Cardiac fibroblast (primary cell): Measurements from ENCODE around the gene FGGY.

Experiments
- DNase-seq, 2 donors: peaks; one replicate each; pipeline versions ENCODE4 v3.0.0 to v3.0.0-alpha.2; 2010; ENCODE audit warnings: low read depth in 2 of 2
- H3K4me3 ChIP-seq, 2 donors: replicated peaks in 1 of 2; 1 replicate in 1 of 2; 2 replicates in 1 of 2; pipeline ENCODE4 v1.5.1; 2011; ENCODE audit warnings: low read depth in 2 of 2, low read length in 2 of 2, mild to moderate bottlenecking in 2 of 2, moderate library complexity in 1 of 2
- TF ChIP-seq, protein P1 (sequence below): IDR thresholded peaks from one replicate; pipeline ENCODE4 v1.5.1; 2011; ENCODE audit warnings: low read depth, mild to moderate bottlenecking, low read length, inconsistent platforms

Gene FGGY

DNA sequence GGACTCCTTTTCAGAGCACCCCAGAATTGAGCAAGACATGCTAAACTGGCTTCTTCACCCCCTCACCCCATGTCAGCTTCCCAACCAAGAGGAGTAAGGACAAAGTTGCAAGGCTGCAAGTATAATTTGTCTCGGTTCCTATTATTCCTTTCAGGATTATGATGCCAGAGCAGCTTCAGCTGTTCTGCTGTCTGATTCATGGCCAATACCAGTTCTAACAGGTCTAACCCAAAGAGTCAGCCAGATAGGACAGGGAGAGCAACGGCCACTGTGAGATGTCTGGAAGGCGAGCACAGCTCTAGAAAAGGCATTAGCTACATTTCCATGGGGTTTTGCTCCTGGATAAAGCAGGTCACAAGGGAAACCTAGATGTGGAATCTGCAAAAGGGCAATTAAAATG, 464.5 kb downstream of the FGGY start:
- TF ChIP-seq, protein P1, sequence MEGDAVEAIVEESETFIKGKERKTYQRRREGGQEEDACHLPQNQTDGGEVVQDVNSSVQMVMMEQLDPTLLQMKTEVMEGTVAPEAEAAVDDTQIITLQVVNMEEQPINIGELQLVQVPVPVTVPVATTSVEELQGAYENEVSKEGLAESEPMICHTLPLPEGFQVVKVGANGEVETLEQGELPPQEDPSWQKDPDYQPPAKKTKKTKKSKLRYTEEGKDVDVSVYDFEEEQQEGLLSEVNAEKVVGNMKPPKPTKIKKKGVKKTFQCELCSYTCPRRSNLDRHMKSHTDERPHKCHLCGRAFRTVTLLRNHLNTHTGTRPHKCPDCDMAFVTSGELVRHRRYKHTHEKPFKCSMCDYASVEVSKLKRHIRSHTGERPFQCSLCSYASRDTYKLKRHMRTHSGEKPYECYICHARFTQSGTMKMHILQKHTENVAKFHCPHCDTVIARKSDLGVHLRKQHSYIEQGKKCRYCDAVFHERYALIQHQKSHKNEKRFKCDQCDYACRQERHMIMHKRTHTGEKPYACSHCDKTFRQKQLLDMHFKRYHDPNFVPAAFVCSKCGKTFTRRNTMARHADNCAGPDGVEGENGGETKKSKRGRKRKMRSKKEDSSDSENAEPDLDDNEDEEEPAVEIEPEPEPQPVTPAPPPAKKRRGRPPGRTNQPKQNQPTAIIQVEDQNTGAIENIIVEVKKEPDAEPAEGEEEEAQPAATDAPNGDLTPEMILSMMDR, result no peak
- DNase-seq, result no peak
- no peak overlapping the region for H3K4me3 ChIP-seq

DNA sequence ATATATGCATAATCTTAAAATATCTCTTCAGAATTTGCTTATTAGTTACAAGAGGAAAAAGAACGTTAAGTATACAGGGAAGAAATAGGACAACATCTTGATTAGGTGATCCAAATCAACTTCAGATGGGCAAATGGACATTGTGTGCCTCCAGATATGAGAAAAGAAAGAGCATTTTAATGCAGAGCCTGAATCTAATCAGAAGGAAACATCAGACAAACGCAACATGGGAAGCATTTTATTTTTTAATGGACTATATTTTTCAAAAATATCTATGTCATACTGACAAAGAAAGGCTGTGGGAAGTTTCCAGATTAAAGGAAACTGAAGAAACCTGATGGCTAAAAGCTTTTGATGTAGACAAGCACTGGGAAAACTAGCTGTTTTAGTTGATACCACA, 466.5 kb downstream of the FGGY start:
- no peak for DNase-seq
- TF ChIP-seq, protein P1, result no peak
- H3K4me3 ChIP-seq, result no peak overlapping the region

DNA sequence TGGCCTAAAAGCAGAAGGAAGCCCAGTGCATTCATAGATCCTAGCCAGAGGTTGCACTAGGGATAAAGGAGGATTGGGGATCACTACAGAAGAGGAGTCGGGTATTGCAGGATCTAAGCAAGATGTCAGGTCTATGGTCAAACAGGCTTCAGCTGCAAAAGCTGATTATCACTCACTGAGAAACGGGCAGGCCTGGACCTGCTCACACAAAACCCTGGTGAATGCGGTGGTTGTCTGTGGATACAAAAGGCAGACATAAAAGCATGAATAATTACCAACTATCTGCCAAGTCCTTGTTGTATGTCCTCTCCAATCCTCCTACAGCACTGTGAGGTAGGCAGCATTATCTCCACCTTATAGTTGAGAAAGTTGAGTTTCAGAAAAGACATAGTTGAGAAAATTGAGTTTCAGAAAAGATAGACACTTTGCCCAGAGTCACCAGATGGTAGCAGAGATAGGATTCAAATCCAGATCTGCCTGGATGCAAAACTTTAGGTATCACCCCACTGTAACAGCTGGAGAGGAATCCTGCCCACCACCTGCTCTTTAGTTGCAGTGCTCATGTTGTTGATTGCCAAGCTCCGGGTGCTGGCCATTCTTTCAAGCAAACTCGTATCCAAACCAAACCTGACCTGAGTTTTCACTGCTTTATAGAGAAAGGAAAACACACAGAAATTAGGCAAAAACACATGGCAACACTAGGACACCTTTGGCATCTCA, 468.3 kb downstream of the FGGY start:
- DNase-seq, result no peak
- no peak overlapping the region for H3K4me3 ChIP-seq
- TF ChIP-seq, protein P1, result no peak

DNA sequence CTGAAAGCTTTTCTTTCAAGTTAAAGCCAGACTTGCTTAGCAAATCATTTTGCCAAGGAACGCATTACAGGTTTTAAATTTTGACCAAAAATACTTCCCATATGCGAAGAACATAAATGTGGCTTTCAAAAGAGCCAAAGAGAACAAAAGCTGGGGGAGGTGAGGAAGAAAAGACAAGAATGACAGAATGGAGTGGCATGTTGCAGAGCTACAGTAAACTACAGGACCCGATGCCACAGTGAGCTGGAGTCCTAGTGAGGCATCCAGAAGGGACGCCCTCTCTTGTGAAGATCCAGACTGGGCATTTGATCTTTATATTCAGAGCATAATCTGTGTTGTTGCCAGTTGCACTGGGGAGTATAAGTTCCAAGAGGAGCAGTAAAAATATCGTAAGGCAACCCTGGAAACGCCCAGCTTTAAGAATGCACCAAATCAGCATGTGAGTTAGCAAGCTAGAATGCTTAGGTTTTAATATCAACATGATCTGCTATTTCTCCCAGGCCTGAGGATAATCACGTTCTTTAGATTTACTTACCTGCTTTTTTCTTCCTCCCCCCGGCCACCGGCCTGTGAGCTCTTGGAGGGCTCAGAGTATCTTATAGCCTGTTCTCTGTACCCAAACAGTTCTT, 469.4 kb downstream of the FGGY start:
- DNase-seq, result no peak

DNA sequence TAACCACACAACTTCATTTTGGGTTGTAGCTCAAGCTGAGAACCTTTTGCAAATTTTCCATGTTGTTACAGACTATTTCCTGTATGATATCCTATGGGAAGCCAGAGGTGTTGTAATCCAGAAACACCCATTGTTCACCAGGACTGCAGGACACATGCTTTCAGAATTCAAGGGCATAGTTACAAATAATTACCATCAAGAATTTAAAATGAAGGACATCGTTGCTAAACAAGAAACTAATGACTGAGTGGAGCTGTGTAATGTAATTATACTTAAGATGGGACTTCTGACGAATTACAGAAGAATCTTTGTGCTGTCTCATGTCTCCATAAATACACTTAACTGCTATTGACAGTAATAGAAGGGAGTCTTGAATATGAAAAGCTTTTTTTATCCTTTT, 470.2 kb downstream of the FGGY start:
- peak; percentile 28 to 56 for DNase-seq
- no peak overlapping the region for H3K4me3 ChIP-seq

More for the DNA sequence above, 469.4 kb downstream of the FGGY start:
- TF ChIP-seq, protein P1, result no peak
- no peak overlapping the region for H3K4me3 ChIP-seq

GRCh38 chr1:59768792-59769735, 472.2 kb downstream of the FGGY start:
- TF ChIP-seq, protein P1, result no peak
- no peak overlapping the region for H3K4me3 ChIP-seq
- DNase-seq, result no peak

More for the DNA sequence above, 470.2 kb downstream of the FGGY start:
- TF ChIP-seq, protein P1, result no peak
